Measurements from ENCODE around the gene EVPL. TPM values are rescaled to one million over a fixed set of nuclear protein-coding genes. Genes with fewer than 3 reads are reported as not detected.
"Not testable (repeated sequence)": the region's sequence is repeated elsewhere in the genome, so short reads cannot be mapped to it uniquely, and the experiment has no call there.

The EVPL gene
- polyA plus RNA-seq (2013, experiment 1 of 2) = not detected
- not detected for polyA plus RNA-seq (2013, experiment 2 of 2)

DNA sequence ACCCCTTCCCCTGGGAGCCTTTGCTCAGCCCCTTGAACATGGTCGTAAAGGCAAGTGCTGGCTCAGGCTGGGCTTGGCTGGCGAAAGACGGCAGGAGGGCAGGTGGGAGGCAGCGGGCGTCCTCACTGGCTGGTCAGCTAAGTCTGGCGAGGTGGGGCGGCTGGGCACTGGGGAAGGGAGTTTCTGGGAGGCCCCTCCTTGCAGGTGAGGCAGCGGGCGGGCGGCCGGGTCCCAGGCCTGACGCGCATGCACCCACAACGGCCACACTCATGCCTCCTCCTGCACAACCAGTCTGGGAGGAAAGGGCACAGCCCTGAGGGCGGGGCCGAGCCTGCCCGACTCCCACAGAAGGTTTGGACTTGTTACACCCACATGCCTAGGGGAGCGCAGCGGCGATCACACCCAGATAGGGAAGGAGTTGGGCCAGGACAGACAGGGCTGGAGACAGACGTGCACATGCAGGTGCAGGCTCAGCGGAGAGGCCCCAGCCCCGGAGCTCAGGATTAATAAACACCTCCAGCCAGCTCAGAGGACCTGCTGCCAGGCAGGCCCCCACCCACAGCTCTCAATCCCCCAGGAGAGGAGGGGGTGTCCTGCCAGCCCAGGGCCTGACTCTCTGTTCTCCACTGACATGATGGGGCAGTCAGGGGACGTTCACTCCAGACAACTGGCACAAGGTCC, at the start of gene EVPL:
TSS of gene EVPL (minus strand) at position 148 of the 681 bp plus-strand sequence. CDS start at position 40, 108 bp downstream.
- H3K36me3 ChIP-seq (ENCODE audit: control insufficient read depth, insufficient read depth, low read length) = no peaks in the 10 kb centered on the region
- H3K4me1 ChIP-seq (ENCODE audit: control insufficient read depth, insufficient read depth, low read length, poor library complexity, severe bottlenecking) = no peaks in the 10 kb centered on the region
- no peak within 1 kb of the TSS for H3K4me3 ChIP-seq (ENCODE audit: extremely low read depth, insufficient read depth, low read length, poor library complexity, severe bottlenecking)
- WGBS, 2 experiments (ENCODE audit: insufficient coverage in 2 of 2) = 86 to 93% methylated on average over 16 to 20 of the region's 24 CpGs
- H3K9me3 ChIP-seq (ENCODE audit: control insufficient read depth, low read length) = no peaks in the 10 kb centered on the region
- H3K27ac ChIP-seq (ENCODE audit: low read depth, low read length, severe bottlenecking) = no peak within 1 kb of the TSS

DNA sequence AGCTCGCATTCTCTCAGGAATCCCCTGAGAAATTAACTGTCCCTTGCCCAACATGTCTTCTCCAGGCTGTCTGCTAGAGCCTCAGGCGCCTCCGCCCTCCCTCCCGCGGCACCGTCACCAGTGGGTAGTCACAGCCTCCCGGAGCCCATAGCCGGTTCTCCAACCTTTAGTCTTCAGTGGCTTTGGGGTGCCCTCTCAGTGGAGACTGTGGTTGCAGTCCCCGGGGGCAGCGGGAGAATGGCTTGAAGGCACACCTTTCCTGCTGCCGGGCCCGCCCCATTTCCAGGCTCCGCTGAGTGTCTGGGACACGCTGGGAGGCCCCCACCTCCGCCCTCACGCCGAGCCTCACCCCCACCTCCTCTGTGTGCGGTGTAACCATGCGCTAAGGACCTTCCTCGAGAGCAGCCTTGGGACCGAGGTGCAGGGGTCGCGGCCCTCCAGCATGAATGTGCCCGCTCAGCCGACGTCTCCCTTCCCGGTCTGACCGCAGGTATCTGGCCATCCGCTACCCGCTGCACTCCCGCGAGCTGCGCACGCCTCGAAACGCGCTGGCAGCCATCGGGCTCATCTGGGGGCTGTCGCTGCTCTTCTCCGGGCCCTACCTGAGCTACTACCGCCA, 49.1 kb upstream of the EVPL start:
- Histone ChIP-seq H3K4me3 (ENCODE audit: extremely low read depth, insufficient read depth, low read length, poor library complexity, severe bottlenecking) (no peak overlapping the region), H3K9me3 (ENCODE audit: control insufficient read depth, low read length) (no peaks in the 10 kb centered on the region), H3K4me1 (ENCODE audit: control insufficient read depth, insufficient read depth, low read length, poor library complexity, severe bottlenecking) (peaks cover 18% of the 10 kb centered on the region), H3K36me3 (ENCODE audit: control insufficient read depth, insufficient read depth, low read length) (no peaks in the 10 kb centered on the region), H3K27ac (ENCODE audit: low read depth, low read length, severe bottlenecking) (no peak overlapping the region)
- 5 to 7% methylated on average over 40 to 41 of the region's 41 CpGs for WGBS, 2 experiments (ENCODE audit: insufficient coverage in 2 of 2)

DNA sequence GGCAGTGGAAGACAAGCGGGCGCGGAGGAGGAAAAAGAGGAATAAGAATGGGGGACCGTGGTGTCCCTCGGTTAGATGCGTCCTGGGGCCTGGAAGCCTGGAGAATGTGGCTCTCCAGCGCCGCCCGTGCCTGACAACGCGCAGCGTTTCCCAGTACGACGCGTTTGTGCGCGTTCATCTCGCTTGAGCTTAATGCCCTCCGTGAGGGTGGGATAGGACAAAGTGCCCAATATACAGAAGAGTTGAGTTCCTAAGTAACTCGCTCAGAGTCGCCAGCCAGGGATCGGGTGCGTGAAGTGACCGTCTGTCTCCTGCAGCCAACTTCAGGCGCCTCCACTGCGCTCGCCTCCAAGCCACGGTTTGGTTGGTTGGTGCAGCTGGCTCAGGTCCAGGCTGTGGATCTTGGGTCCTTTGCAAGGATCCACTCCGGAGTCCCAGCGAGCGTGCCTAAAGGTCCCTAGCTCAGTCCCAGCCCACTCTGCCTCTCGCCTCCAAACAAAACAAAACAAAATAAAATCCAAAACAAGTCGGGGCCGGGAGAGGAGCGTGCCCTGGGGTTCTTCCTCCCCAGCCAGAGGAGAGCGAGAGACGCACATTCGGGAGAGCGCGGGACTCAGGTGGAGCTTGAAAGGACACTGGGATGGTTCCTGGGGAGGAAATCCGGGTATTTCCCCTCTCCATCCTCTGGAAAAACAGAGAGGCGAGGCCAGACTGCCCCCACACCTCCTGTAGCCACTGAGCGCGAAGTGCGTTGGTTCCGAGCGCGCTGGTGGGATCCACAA, 48.4 kb upstream of the EVPL start:
- H3K27ac ChIP-seq (ENCODE audit: low read depth, low read length, severe bottlenecking) = no peak overlapping the region
- WGBS, 2 experiments (ENCODE audit: insufficient coverage in 2 of 2) = 2 to 3% methylated on average over 34 to 38 of the region's 48 CpGs
- peaks cover 17% of the 10 kb centered on the region for H3K4me1 ChIP-seq (ENCODE audit: control insufficient read depth, insufficient read depth, low read length, poor library complexity, severe bottlenecking)
- no peaks in the 10 kb centered on the region for H3K9me3 ChIP-seq (ENCODE audit: control insufficient read depth, low read length)
- no peak overlapping the region for H3K4me3 ChIP-seq (ENCODE audit: extremely low read depth, insufficient read depth, low read length, poor library complexity, severe bottlenecking)
- H3K36me3 ChIP-seq (ENCODE audit: control insufficient read depth, insufficient read depth, low read length) = no peaks in the 10 kb centered on the region

DNA sequence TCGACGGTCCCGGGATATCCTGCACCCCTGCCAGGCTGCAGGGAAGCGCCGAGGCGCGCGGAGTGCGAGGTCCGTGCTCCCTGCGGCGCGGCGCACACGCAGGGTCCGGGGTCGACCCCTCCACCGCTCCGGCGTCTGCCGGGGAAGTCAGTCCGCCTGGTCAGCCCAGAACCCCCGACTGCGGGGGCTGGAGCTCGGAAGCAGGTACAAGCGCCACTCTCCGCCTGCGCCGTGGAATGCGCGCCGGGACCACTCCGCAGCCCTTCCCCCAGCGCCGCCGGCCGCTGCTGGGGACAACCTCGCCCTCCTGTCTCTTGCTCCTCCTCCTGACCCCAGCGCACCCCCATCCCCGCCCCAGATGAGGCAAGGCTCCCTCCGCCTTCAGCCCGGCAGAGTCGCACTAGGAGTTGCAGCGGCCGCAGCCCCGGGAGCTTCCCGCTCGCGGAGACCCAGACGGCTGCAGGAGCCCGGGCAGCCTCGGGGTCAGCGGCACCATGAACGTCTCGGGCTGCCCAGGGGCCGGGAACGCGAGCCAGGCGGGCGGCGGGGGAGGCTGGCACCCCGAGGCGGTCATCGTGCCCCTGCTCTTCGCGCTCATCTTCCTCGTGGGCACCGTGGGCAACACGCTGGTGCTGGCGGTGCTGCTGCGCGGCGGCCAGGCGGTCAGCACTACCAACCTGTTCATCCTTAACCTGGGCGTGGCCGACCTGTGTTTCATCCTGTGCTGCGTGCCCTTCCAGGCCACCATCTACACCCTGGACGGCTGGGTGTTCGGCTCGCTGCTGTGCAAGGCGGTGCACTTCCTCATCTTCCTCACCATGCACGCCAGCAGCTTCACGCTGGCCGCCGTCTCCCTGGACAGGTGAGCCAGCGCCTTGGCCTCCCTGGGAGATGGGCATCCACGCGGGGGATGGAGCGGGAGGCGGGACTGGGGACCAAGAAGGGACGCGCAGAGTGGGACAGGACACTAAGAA, 47.6 kb upstream of the EVPL start, which contains the start of gene GALR2:
TSS of gene GALR2 (plus strand) at position 392 of the 974 bp plus-strand sequence. CDS start at position 495, 103 bp downstream.
- Histone ChIP-seq H3K9me3 (ENCODE audit: control insufficient read depth, low read length) (no peaks in the 10 kb centered on the region), H3K4me1 (ENCODE audit: control insufficient read depth, insufficient read depth, low read length, poor library complexity, severe bottlenecking) (peaks cover 11% of the 10 kb centered on the region), H3K4me3 (ENCODE audit: extremely low read depth, insufficient read depth, low read length, poor library complexity, severe bottlenecking) (peak within 1 kb of the TSS; percentile 12), H3K27ac (ENCODE audit: low read depth, low read length, severe bottlenecking) (no peak within 1 kb of the TSS), H3K36me3 (ENCODE audit: control insufficient read depth, insufficient read depth, low read length) (no peaks in the 10 kb centered on the region)
- 1 to 3% methylated on average over 65 to 80 of the region's 92 CpGs for WGBS, 2 experiments (ENCODE audit: insufficient coverage in 2 of 2)

DNA sequence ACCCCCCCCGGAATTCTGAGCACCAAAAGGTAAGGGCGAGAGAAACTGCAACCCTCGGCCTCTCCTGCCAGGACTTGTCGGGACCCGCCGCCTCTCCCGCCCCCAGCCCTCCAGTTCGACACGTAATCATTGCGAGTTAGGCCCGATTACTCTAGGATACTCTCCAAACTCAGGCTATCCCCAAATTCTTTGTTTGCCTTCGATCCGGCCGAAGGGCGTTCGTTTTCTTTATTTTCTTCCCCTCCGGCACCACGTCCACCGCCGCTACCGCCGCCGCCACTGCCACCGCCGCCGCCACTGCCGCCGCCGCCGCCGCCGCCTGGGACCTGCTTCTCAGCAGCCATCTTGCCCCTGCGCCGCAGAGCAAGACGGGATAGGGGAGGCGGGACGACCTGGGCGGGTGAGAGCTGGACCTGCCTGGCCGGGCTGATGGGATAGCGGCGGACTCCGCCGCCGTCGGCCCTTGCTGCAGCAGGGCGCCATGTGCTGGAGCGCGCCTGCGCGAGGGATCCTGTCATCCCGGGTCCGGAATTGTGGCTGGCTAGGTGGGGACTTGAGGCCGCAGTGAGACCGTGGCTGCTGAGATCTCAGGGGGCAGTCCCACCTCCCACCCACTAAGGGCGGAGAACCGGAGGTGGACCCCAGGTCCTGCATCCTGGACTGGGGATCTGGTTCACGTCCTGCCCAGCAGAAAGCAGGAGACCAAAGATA, 45.2 kb upstream of the EVPL start, which contains the start of gene SRP68:
TSS of gene SRP68 (minus strand) at position 370 of the 711 bp plus-strand sequence. CDS start at position 344, 26 bp downstream.
- Histone ChIP-seq H3K27ac (ENCODE audit: low read depth, low read length, severe bottlenecking) (peak within 1 kb of the TSS; percentile 36), H3K4me3 (ENCODE audit: extremely low read depth, insufficient read depth, low read length, poor library complexity, severe bottlenecking) (peak within 1 kb of the TSS; percentile 81), H3K9me3 (ENCODE audit: control insufficient read depth, low read length) (no peaks in the 10 kb centered on the region), H3K36me3 (ENCODE audit: control insufficient read depth, insufficient read depth, low read length) (peaks cover 20% of the 10 kb centered on the region), H3K4me1 (ENCODE audit: control insufficient read depth, insufficient read depth, low read length, poor library complexity, severe bottlenecking) (peaks cover 11% of the 10 kb centered on the region)
- 1% methylated on average over 46 to 49 of the region's 57 CpGs for WGBS, 2 experiments (ENCODE audit: insufficient coverage in 2 of 2)

DNA sequence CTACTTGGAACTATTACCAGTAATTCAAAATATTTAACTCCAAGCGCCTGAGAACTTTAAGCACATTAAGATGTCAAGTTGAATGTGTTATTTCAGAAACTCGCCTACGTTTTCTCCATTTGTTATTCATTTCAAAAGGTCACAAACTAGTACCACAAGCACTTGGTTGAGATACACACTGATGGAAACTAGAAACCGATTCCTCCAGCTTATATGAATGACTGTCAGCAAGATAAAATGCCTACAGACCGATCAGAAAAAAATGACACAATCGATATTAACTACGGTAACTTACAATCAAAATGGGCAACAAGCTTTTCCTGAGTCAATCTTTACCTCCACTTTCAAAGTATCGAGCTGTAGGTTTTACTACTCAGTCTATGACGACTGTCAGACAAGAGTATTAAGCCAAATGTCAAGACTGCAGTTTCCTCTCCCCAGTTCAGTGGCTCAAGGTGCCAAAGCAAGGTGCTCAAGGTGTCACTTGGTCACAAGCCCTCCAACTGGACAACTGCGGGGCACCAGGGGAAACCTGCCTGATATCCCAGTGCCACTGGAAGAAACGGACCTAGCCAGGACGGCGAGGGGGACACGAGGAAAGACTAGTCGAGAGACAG, 44.5 kb upstream of the EVPL start:
- H3K36me3 ChIP-seq (ENCODE audit: control insufficient read depth, insufficient read depth, low read length) = peaks cover 27% of the 10 kb centered on the region
- peak overlapping the region; percentile 81 for H3K4me3 ChIP-seq (ENCODE audit: extremely low read depth, insufficient read depth, low read length, poor library complexity, severe bottlenecking)
- H3K4me1 ChIP-seq (ENCODE audit: control insufficient read depth, insufficient read depth, low read length, poor library complexity, severe bottlenecking) = peaks cover 10% of the 10 kb centered on the region
- H3K9me3 ChIP-seq (ENCODE audit: control insufficient read depth, low read length) = no peaks in the 10 kb centered on the region
- 14 to 17% methylated on average over 12 of the region's 15 CpGs for WGBS, 2 experiments (ENCODE audit: insufficient coverage in 2 of 2)
- peak overlapping the region; percentile 36 for H3K27ac ChIP-seq (ENCODE audit: low read depth, low read length, severe bottlenecking)

DNA sequence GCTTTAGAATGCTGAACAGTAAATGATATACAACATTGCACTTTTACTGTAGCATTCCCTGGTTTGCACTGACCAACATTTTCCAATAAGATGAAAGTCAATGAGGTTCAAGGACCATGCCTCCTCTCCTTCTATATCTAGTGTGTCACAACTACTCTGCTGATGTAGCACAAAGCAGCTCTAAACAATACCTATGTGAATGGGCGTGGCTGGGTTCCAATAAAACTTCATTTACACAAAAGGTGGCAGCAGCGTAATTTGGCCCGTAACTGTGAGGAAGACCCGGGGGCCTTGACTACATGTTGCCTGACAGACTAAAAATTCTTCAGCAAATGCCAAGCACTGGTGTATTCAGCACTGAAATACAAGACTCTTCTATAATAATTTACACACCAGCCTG, 38.7 kb upstream of the EVPL start:
- H3K36me3 ChIP-seq (ENCODE audit: control insufficient read depth, insufficient read depth, low read length) = peaks cover 79% of the 10 kb centered on the region
- WGBS, 2 experiments (ENCODE audit: insufficient coverage in 2 of 2) = 98 to 100% methylated on average over 4 of the region's 4 CpGs
- no peak overlapping the region for H3K27ac ChIP-seq (ENCODE audit: low read depth, low read length, severe bottlenecking)
- no peak overlapping the region for H3K4me3 ChIP-seq (ENCODE audit: extremely low read depth, insufficient read depth, low read length, poor library complexity, severe bottlenecking)
- no peaks in the 10 kb centered on the region for H3K4me1 ChIP-seq (ENCODE audit: control insufficient read depth, insufficient read depth, low read length, poor library complexity, severe bottlenecking)
- H3K9me3 ChIP-seq (ENCODE audit: control insufficient read depth, low read length) = no peaks in the 10 kb centered on the region

DNA sequence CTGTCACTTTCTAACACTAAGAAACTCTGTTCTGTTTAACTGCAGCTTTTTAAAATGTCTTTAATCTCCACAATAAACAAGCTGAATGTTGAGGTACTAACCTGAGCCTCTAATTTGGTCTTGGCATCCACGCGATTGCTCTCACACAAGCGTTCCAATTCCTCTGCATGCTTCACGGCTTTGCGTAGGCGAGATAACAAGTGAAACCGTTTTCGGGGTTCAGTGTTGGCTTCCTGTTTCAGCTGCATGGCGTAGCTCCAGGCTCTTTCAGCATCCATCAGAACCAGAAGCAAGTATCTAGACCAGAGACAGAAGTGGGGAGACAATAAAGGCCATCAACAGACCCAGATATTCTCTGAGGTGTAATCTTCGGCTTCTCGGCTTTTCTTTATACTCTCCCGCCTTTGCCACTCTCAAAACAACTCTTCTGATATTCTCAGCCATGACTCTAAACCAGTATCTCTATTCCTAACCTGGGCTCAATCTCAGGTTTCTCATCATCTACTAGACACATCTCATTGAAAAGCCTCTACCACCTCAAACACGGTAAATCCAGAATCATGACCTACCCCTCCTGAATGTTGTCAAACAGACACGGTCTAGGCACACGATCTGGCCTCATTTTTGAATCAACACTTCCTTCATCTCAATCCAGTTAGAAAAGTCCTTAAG, 36.9 kb upstream of the EVPL start:
- Histone ChIP-seq H3K27ac (ENCODE audit: low read depth, low read length, severe bottlenecking) (no peak overlapping the region), H3K4me3 (ENCODE audit: extremely low read depth, insufficient read depth, low read length, poor library complexity, severe bottlenecking) (no peak overlapping the region), H3K4me1 (ENCODE audit: control insufficient read depth, insufficient read depth, low read length, poor library complexity, severe bottlenecking) (no peaks in the 10 kb centered on the region), H3K9me3 (ENCODE audit: control insufficient read depth, low read length) (no peaks in the 10 kb centered on the region), H3K36me3 (ENCODE audit: control insufficient read depth, insufficient read depth, low read length) (peaks cover 91% of the 10 kb centered on the region)
- WGBS, 2 experiments (ENCODE audit: insufficient coverage in 2 of 2) = 95 to 98% methylated on average over 15 of the region's 15 CpGs

DNA sequence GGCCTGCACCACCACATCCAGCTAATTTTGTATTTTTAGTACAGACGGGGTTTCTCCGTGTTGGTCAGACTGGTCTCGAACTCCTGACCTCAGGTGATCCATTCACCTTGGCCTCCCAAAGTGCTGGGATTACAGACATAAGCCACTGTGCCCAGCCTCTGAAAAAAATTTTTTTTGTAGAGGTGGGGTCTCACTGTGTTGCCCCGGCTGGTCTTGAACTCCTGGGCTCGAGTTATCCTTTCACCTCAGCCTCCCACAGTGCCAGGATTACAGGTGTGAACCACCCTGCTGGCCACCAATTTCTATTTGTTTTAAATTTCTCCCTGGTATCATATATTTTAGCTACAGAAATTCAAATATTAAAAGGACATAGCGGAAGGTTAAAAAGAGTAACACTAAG, 31.2 kb upstream of the EVPL start:
- not testable (repeated sequence) for H3K4me3 ChIP-seq (ENCODE audit: extremely low read depth, insufficient read depth, low read length, poor library complexity, severe bottlenecking); H3K27ac ChIP-seq (ENCODE audit: low read depth, low read length, severe bottlenecking); H3K4me1 ChIP-seq (ENCODE audit: control insufficient read depth, insufficient read depth, low read length, poor library complexity, severe bottlenecking); H3K9me3 ChIP-seq (ENCODE audit: control insufficient read depth, low read length)
- WGBS, 2 experiments (ENCODE audit: insufficient coverage in 2 of 2) = 89 to 93% methylated on average over 4 to 5 of the region's 6 CpGs
- peaks cover 82% of the 10 kb centered on the region for H3K36me3 ChIP-seq (ENCODE audit: control insufficient read depth, insufficient read depth, low read length)

All from mesodermal cell (in vitro differentiated cells).